Transverse colon (tissue), 4 donors: ENCODE results near the gene THBS1.

ENCODE experiments used
- POLR2A ChIP-seq: fragments of 450-650 bp; IDR thresholded peaks from one replicate; pipeline ENCODE4 v1.6.1; 2016; ENCODE audit warnings: antibody characterized with exemption, mild to moderate bottlenecking, moderate library complexity
- POLR2AphosphoS5 ChIP-seq, 3 donors: sonication (generic); formaldehyde crosslinking; IDR thresholded peaks; one replicate each; pipeline ENCODE4 v1.6.1; 2016; ENCODE audit warnings: antibody characterized with exemption in 3 of 3
- TF ChIP-seq, protein P1 (sequence below), 5 experiments: fragments of 200-600 bp in 3 of 5; fragments of 450-650 bp in 2 of 5; sonication (generic) in 3 of 5; IDR thresholded peaks; 1 replicate in 2 of 5; 2 replicates in 3 of 5; pipeline ENCODE4 v1.5.1; 2016 to 2017; ENCODE audit warnings: antibody characterized with exemption in 5 of 5, inconsistent platforms in 3 of 5, mild to moderate bottlenecking in 2 of 5, moderate library complexity in 1 of 5

DNA sequence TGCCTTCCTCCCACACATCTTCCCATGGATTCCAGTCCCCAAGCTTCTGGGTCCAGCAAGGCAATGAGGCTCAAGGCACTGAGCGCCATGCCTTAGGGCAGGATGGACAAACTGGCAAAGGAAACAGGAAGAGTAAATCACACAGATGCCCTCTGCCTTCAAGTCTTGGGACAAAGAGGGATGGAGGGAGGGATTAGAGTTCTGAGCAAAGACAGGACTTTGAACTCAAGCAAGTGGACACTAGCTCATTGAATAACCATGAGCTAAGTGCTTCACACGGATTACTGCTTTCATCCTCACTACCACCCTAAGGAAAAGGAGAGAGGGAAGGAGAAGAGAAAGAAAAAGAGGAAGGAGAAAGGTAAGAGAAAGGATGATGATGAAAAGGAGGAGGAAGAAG, 7.6 kb upstream of the THBS1 start:
- TF ChIP-seq, protein P1, sequence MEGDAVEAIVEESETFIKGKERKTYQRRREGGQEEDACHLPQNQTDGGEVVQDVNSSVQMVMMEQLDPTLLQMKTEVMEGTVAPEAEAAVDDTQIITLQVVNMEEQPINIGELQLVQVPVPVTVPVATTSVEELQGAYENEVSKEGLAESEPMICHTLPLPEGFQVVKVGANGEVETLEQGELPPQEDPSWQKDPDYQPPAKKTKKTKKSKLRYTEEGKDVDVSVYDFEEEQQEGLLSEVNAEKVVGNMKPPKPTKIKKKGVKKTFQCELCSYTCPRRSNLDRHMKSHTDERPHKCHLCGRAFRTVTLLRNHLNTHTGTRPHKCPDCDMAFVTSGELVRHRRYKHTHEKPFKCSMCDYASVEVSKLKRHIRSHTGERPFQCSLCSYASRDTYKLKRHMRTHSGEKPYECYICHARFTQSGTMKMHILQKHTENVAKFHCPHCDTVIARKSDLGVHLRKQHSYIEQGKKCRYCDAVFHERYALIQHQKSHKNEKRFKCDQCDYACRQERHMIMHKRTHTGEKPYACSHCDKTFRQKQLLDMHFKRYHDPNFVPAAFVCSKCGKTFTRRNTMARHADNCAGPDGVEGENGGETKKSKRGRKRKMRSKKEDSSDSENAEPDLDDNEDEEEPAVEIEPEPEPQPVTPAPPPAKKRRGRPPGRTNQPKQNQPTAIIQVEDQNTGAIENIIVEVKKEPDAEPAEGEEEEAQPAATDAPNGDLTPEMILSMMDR (IDR thresholded peaks at IDR 0.05), result no peak
- TF ChIP-seq POLR2AphosphoS5 (IDR thresholded peaks at IDR 0.05) (no peak), POLR2A (no peak)
